H9 (cell line): ENCODE results near the gene ENPP6. TPM values are rescaled to one million over a fixed set of nuclear protein-coding genes. Genes with fewer than 3 reads are reported as not detected.

Experiments used
- DNase-seq: peaks from one replicate; pipeline ENCODE4 v3.0.0-alpha.2; 2017
- H2AFZ ChIP-seq: one replicate; pipeline ENCODE4 v1.6.1; 2013; ENCODE audit warnings: mild to moderate bottlenecking, low read length, control low read depth, moderate library complexity
- H2AK5ac ChIP-seq: 2 replicates; pipeline ENCODE4 v1.6.1; 2013; ENCODE audit warnings: low read length, control low read depth, mixed read lengths; ENCODE audit not compliant: insufficient read length
- H2BK120ac ChIP-seq: one replicate; pipeline ENCODE4 v1.6.1; 2013; ENCODE audit warnings: low read depth, mild to moderate bottlenecking, low read length, control low read depth, inconsistent platforms; ENCODE audit not compliant: poor library complexity, severe bottlenecking
- H2BK12ac ChIP-seq: 2 replicates; pipeline ENCODE4 v1.6.1; 2013; ENCODE audit warnings: low read length, control low read depth, mixed read lengths, low read depth; ENCODE audit not compliant: insufficient read length
- H2BK15ac ChIP-seq: 2 replicates; pipeline ENCODE4 v1.6.1; 2013; ENCODE audit warnings: low read depth, low read length, control low read depth
- H2BK20ac ChIP-seq: one replicate; pipeline ENCODE4 v1.6.1; 2013; ENCODE audit warnings: low read depth, mild to moderate bottlenecking, low read length, control low read depth, inconsistent platforms; ENCODE audit not compliant: poor library complexity, severe bottlenecking
- H2BK5ac ChIP-seq: 2 replicates; pipeline ENCODE4 v1.6.1; 2013; ENCODE audit warnings: low read length, control low read depth, mixed read lengths; ENCODE audit not compliant: insufficient read length
- H3K14ac ChIP-seq: 2 replicates; pipeline ENCODE4 v1.6.1; 2013; ENCODE audit warnings: low read length, control low read depth; ENCODE audit not compliant: insufficient read depth
- H3K18ac ChIP-seq: 2 replicates; pipeline ENCODE4 v1.6.1; 2013; ENCODE audit warnings: low read depth, mild to moderate bottlenecking, mixed read lengths, low read length, control low read depth; ENCODE audit not compliant: insufficient read length
- H3K23ac ChIP-seq: 2 replicates; pipeline ENCODE4 v1.6.1; 2013; ENCODE audit warnings: low read length, control low read depth, mixed read lengths, low read depth; ENCODE audit not compliant: insufficient read length
- H3K23me2 ChIP-seq: 2 replicates; pipeline ENCODE4 v1.6.1; 2013; ENCODE audit warnings: low read depth, mild to moderate bottlenecking, mixed read lengths, low read length, control low read depth; ENCODE audit not compliant: insufficient read length, poor library complexity, severe bottlenecking
- H3K27ac ChIP-seq: 2 replicates; pipeline ENCODE4 v1.5.1; 2013; ENCODE audit warnings: low read length, control low read depth, mixed read lengths, low read depth; ENCODE audit not compliant: insufficient read length
- H3K27me3 ChIP-seq: 2 replicates; pipeline ENCODE4 v1.6.1; 2013; ENCODE audit warnings: low read length, control low read depth, inconsistent platforms; ENCODE audit not compliant: insufficient read depth
- H3K4ac ChIP-seq: 2 replicates; pipeline ENCODE4 v1.6.1; 2013; ENCODE audit warnings: low read depth, mild to moderate bottlenecking, control low read depth, inconsistent platforms, low read length, moderate library complexity
- H3K4me1 ChIP-seq: 2 replicates; pipeline ENCODE4 v1.6.1; 2013; ENCODE audit warnings: low read length, control low read depth, inconsistent platforms; ENCODE audit not compliant: insufficient read depth
- H3K4me2 ChIP-seq: 2 replicates; pipeline ENCODE4 v1.6.1; 2013; ENCODE audit warnings: low read length, control low read depth, mixed read lengths; ENCODE audit not compliant: insufficient read length, insufficient read depth
- H3K56ac ChIP-seq: 2 replicates; pipeline ENCODE4 v1.6.1; 2013; ENCODE audit warnings: low read depth, mild to moderate bottlenecking, mixed read lengths, low read length, control low read depth; ENCODE audit not compliant: insufficient read length
- H3K79me1 ChIP-seq: 2 replicates; pipeline ENCODE4 v1.6.1; 2013; ENCODE audit warnings: low read depth, mild to moderate bottlenecking, moderate library complexity, low read length, control low read depth, inconsistent platforms; ENCODE audit not compliant: insufficient read depth, poor library complexity, severe bottlenecking
- H3K79me2 ChIP-seq: 2 replicates; pipeline ENCODE4 v1.6.1; 2013; ENCODE audit warnings: low read length, control low read depth, inconsistent platforms; ENCODE audit not compliant: insufficient read depth
- H3K9ac ChIP-seq: 2 replicates; pipeline ENCODE4 v1.6.1; 2013; ENCODE audit warnings: low read length, control low read depth, mixed read lengths; ENCODE audit not compliant: insufficient read length; ENCODE audit errors: extremely low read depth
- H3K9me3 ChIP-seq: one replicate; pipeline ENCODE4 v1.6.1; 2013; ENCODE audit warnings: low read depth, low read length, inconsistent platforms; ENCODE audit not compliant: control insufficient read depth
- H3T11ph ChIP-seq: one replicate; pipeline ENCODE4 v1.6.1; 2013; ENCODE audit warnings: mild to moderate bottlenecking, low read length, control low read depth, inconsistent platforms
- H4K20me1 ChIP-seq: one replicate; pipeline ENCODE4 v1.6.1; 2013; ENCODE audit not compliant: control insufficient read depth, insufficient read length, insufficient read depth
- H4K5ac ChIP-seq: 2 replicates; pipeline ENCODE4 v1.6.1; 2013; ENCODE audit warnings: low read depth, mild to moderate bottlenecking, mixed read lengths, low read length, control low read depth; ENCODE audit not compliant: insufficient read length
- H4K8ac ChIP-seq: replicated peaks from 2 replicates; pipeline ENCODE4 v1.6.1; 2013; ENCODE audit warnings: low read length, control low read depth, mixed read lengths, low read depth; ENCODE audit not compliant: insufficient read length
- H4K91ac ChIP-seq: 2 replicates; pipeline ENCODE4 v1.6.1; 2013; ENCODE audit warnings: low read depth, mild to moderate bottlenecking, moderate library complexity, mixed read lengths, low read length, control low read depth; ENCODE audit not compliant: insufficient read length
- H3K27ac Mint-ChIP-seq, 3 experiments: 2 replicates in 2 of 3; 3 replicates in 1 of 3; pipeline ENCODE4 v1.8.0; 2020 to 2021; ENCODE audit warnings: mixed read lengths in 3 of 3, mild to moderate bottlenecking in 1 of 3, moderate library complexity in 1 of 3
- H3K27me3 Mint-ChIP-seq: 2 replicates; pipeline ENCODE4 v1.8.0; 2021; ENCODE audit warnings: low read depth, mild to moderate bottlenecking, moderate library complexity, mixed read lengths
- H3K36me3 Mint-ChIP-seq, 3 experiments: 2 replicates in 2 of 3; 3 replicates in 1 of 3; pipeline ENCODE4 v1.8.0; 2020 to 2021; ENCODE audit warnings: low read depth in 3 of 3, mixed read lengths in 3 of 3; ENCODE audit not compliant: insufficient read depth in 1 of 3
- H3K4me1 Mint-ChIP-seq, 2 experiments: 2 replicates each; pipeline ENCODE4 v1.8.0; 2020; ENCODE audit warnings: mixed read lengths in 2 of 2
- H3K4me3 Mint-ChIP-seq, 2 experiments: 2 replicates in 1 of 2; 3 replicates in 1 of 2; pipeline ENCODE4 v1.8.0; 2020 to 2021; ENCODE audit warnings: mild to moderate bottlenecking in 2 of 2, mixed read lengths in 2 of 2, moderate library complexity in 1 of 2
- H3K9me3 Mint-ChIP-seq, 2 experiments: 2 replicates in 1 of 2; 3 replicates in 1 of 2; pipeline ENCODE4 v1.8.0; 2020; ENCODE audit warnings: mild to moderate bottlenecking in 2 of 2, mixed read lengths in 2 of 2, moderate library complexity in 1 of 2
- WGBS: extraction: QIAGEN DNeasy Blood & Tissue Kit; methylation state at CpG from one replicate; pipeline ENCODE4 v1.1.7; 2013; ENCODE audit warnings: missing lambda C conversion rate, low lambda C conversion rate, mixed read lengths; ENCODE audit not compliant: insufficient read length; ENCODE audit errors: extremely low coverage; 5-methylcytosine and 5-hydroxymethylcytosine counted together
- total RNA-seq: library from RNA; stranded (reverse); gene quantifications from 2 replicates; pipeline ENCODE4 v1.2.1, GENCODE V29; 2021
- TF ChIP-seq, protein P1 (sequence below): fragments of 200-600 bp; sonication (generic); conservative IDR thresholded peaks from 3 replicates; pipeline ENCODE4 v1.8.0; 2021; ENCODE audit warnings: antibody characterized with exemption, mild to moderate bottlenecking

Gene ENPP6
- total RNA-seq, 1 experiment from 2014 or later, result not detected

DNA sequence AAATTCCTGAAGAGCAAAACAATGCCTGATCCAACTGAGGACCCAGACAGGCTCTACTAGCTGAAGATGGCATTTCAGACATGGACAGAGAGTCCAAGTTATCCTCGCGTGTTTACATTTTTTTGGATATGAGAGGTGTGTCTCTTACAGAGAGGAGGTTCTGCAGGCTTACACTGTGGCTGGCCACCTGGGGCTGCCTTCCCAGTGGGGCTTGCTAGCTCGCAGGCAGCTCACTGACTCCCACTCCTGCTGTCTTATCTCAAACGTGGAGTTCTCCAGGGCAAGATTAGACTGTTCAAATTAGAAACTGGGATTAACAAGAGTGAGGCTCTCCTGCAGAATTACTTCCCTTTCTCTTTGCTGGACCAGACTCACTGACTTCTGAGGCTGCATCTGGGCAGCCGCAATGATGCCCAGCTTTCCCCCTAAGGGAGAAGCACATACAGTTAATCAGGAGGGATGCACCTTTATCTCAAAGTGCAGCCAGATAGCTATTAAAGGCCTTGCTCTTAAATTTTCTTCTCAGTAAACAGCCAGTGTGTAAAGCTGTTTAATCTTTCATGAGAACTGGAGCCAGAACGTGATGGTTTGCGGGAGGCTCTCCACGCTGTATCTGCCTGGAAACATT is 123.0 kb downstream of the ENPP6 start:
- H4K91ac ChIP-seq, result no peak overlapping the region
- no peak for DNase-seq
- Mint-ChIP-seq H3K36me3 (no peaks in the 10 kb centered on the region), H3K9me3 (no peaks in the 10 kb centered on the region), H3K4me3 (no peak overlapping the region), H3K27me3 (peaks cover 22% of the 10 kb centered on the region), H3K4me1 (peaks cover 7 to 15% of the 10 kb centered on the region in 2 experiments), H3K27ac (no peak overlapping the region)
- no CpG with 5 or more reads among the region's 8 CpGs for WGBS
- H3K79me1 ChIP-seq, result no peaks in the 10 kb centered on the region
- H2AFZ ChIP-seq, result no peak overlapping the region
- no peak overlapping the region for H4K8ac ChIP-seq
- no peak overlapping the region for H3K4ac ChIP-seq
- H3K23ac ChIP-seq, result no peak overlapping the region
- no peak overlapping the region for H3K9ac ChIP-seq
- peaks cover 2% of the 10 kb centered on the region; the same call in 1 of the 2 replicates for H3K27me3 ChIP-seq
- H3K27ac ChIP-seq, result no peak overlapping the region
- H2AK5ac ChIP-seq, result no peak overlapping the region
- TF ChIP-seq, protein P1, sequence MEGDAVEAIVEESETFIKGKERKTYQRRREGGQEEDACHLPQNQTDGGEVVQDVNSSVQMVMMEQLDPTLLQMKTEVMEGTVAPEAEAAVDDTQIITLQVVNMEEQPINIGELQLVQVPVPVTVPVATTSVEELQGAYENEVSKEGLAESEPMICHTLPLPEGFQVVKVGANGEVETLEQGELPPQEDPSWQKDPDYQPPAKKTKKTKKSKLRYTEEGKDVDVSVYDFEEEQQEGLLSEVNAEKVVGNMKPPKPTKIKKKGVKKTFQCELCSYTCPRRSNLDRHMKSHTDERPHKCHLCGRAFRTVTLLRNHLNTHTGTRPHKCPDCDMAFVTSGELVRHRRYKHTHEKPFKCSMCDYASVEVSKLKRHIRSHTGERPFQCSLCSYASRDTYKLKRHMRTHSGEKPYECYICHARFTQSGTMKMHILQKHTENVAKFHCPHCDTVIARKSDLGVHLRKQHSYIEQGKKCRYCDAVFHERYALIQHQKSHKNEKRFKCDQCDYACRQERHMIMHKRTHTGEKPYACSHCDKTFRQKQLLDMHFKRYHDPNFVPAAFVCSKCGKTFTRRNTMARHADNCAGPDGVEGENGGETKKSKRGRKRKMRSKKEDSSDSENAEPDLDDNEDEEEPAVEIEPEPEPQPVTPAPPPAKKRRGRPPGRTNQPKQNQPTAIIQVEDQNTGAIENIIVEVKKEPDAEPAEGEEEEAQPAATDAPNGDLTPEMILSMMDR, result no peak
- H3K23me2 ChIP-seq, result no peaks in the 10 kb centered on the region
- no peak overlapping the region for H2BK20ac ChIP-seq
- no peak overlapping the region for H3K4me2 ChIP-seq
- no peaks in the 10 kb centered on the region for H3K4me1 ChIP-seq
- H3K14ac ChIP-seq, result no peak overlapping the region
- H3K9me3 ChIP-seq, result no peaks in the 10 kb centered on the region
- H2BK15ac ChIP-seq, result no peak overlapping the region
- H2BK120ac ChIP-seq, result no peak overlapping the region
- H3K79me2 ChIP-seq, result no peaks in the 10 kb centered on the region
- H3K18ac ChIP-seq, result no peak overlapping the region
- H3K56ac ChIP-seq, result no peak overlapping the region
- H3T11ph ChIP-seq, result no peak overlapping the region
- no peak overlapping the region for H2BK5ac ChIP-seq
- no peaks in the 10 kb centered on the region for H4K20me1 ChIP-seq
- H4K5ac ChIP-seq, result no peak overlapping the region
- no peak overlapping the region for H2BK12ac ChIP-seq
